ENCODE data around the gene IQCM.
"Not testable (repeated sequence)": the region's sequence is repeated elsewhere in the genome, so short reads cannot be mapped to it uniquely, and the experiment has no call there.

IQCM gene

DNA sequence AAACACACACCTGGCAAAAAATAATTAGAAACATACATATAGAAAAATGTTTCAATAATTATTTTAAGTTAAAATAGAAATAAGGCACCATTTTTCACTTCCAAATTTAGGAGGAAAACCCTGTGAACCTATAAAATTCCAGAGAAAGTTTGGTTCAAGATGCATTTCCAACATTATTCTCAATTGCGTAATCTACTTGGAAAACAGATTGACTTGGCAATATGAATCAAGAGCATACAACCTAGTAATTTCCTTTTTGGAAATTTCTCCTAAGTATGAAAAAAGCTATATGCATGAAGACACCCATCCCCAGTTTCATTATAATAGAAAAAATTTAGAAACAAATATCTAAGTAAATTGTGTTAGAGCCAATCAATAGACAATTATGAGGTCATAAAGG lies 242.9 kb downstream of the IQCM start:
- DNase-seq: no peak

DNA sequence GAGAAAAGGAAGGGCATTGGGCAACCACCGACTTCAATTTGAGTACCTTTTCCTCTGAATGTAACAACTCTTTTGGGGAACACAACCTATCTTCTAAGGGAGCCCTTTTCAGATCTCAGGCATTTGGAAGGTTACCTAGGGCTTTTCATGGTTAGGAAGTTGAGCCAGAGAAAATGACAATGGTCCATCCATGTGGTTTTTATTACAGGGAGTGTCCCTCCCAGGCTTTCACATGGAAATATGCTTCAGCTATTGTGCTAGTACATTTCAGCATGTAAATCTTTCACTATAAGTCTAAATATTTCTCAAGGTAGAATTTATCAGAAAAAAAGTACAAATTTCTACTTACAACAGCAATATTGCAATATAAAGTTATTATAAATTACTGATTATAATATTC lies 259.8 kb downstream of the IQCM start:
- no peak for DNase-seq

- peak in 1 of 51 donors; percentile 29 for DNase-seq
Measured at GRCh38 chr4:149555146-149555545, 260.5 kb downstream of the IQCM start.

DNA sequence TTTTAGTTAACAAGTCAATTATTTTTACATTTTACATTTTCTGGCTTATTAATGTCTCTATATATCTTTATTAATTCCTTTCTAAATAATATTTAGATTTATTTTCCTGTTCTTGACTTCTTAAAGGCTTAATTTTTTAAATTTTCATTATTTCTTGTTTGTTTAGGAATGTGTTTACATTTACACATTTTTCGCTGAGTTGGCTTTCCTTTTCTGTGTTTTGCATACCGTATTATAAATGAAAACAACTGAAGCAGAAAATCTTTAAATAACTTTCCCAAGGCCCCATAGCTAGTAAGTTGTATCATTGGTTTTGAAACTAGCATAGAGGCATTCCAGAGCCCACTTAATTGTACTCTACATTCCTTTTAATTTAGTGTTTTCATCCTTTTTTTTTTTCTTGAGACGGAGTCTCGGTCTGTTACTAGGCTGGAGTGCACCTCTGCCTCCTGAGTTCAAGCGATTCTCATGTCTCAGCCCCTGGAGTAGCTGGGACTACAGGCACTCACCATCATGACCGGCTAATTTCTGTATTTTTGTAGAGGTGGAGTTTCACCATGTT lies 261.6 kb downstream of the IQCM start:
- DNase-seq: no peak

- DNase-seq: no peak
Measured at GRCh38 chr4:149552601-149553000, 263.0 kb downstream of the IQCM start.

DNA sequence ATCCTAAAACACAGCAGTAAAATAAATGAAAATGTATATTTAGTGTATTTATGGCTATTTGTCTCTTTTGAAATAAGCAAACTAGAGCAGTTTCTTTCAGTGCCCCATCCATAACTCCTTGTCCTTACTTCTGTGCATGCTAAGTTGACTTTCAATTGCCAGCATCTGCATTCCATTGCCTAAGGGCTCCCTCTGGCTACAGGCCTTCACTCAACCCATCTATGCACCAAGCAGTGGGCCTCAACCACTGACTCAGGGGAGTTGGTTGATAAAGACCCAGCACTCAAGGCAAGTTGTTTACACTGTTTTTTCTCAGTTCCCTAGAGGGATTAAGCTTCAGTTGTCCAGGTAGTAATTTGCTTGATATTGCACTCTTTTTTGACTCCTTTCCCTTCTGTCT lies 265.7 kb downstream of the IQCM start:
- peak in 6 of 51 donors; percentile 1 to 18 (median 4) for DNase-seq

DNA sequence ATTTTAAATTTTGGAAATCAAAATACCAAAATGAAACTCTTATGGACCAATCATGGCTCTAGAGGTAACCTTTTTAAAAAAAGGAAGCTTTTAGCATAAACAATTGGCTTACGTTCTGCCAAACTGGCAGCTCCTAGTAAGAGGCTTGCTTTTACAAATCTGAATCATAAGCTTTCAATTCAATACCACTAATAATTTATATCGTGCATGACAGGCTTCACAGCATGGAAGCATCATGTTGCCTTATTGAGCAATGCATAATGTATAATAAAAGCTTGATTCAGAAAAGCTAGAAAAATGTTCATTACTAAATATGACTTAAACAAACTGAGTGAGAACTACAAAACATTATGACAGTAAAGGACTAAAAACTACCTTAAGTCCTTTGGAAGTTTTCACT lies 280.9 kb downstream of the IQCM start:
- no peak for DNase-seq

- no peak for DNase-seq
Measured at GRCh38 chr4:149531861-149532260, 283.8 kb downstream of the IQCM start.

GRCh38 chr4:149523039-149523438 lies 292.6 kb downstream of the IQCM start:
- DNase-seq: no peak

GRCh38 chr4:149521611-149522425 lies 293.8 kb downstream of the IQCM start:
- DNase-seq: no peak

- no peak for DNase-seq
Measured at GRCh38 chr4:149518471-149518870, 297.2 kb downstream of the IQCM start.

- DNase-seq: no peak
Measured at GRCh38 chr4:149513081-149513480, 302.6 kb downstream of the IQCM start.

DNA sequence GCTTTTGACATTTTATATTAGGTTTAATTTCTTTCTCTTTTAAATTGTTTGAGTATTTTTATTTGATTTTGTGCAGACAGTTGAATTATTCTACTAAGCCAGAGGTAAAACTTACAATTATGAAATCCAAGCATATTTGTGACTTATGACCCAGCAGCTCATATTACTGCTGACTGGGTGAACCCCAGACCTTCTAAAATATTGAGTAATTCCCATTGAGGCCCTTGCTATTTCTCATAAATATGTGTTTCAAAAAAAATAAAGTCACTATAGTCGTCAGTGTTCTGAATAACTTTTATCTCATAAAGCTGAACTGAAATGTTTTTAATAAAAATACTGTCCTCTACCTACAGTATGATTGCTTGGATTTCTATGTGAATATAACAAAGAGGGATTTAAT lies 303.1 kb downstream of the IQCM start:
- no peak for DNase-seq

- no peak for DNase-seq
Measured at GRCh38 chr4:149511558-149512298, 303.9 kb downstream of the IQCM start.

DNA sequence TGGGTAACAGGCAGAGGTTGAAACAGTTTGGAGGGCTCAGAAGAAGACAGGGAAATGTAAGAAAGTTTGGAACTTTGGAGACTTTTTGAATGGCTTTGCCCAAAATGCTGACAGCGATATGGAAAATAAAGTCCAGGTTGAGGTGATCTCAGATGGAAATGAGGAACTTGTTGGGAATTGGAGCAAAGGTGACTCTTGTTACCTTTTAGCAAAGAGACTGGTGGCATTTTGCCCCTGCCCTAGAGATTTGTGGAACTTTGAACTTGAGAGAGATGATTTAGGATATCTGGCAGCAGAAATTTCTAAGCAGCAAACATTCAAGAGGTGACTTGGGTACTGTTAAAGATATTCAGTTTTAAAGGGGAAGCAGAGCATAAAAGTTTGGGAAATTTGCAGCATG lies 308.3 kb downstream of the IQCM start:
- DNase-seq: not testable (repeated sequence)

- DNase-seq: no peak
Measured at GRCh38 chr4:149500806-149501205, 314.8 kb downstream of the IQCM start.

GRCh38 chr4:149499726-149500125 lies 315.9 kb downstream of the IQCM start:
- no peak for DNase-seq

DNA sequence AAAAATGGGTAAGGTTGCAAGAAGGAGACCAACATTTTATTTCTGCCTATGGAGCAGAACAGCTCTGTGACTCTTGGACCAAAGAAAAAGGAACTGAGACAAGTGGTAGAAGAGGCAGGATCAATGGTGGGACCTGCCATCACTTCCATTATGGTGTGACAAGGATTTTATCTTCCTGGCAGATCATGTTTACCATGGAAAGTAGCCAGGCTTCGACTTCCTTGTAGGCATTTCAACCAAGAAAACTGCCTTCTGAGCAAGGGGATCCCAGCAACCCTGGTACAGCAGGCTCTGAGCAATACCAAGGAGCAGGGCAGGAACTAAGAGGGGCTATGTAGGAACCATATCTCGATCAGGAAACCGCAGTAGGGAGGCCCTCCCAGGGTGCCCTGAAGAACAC lies 317.4 kb downstream of the IQCM start:
- DNase-seq: no peak

- DNase-seq: no peak
Measured at GRCh38 chr4:149493492-149493891, 322.2 kb downstream of the IQCM start.

- no peak for DNase-seq
Measured at GRCh38 chr4:149489321-149489720, 326.3 kb downstream of the IQCM start.

DNA sequence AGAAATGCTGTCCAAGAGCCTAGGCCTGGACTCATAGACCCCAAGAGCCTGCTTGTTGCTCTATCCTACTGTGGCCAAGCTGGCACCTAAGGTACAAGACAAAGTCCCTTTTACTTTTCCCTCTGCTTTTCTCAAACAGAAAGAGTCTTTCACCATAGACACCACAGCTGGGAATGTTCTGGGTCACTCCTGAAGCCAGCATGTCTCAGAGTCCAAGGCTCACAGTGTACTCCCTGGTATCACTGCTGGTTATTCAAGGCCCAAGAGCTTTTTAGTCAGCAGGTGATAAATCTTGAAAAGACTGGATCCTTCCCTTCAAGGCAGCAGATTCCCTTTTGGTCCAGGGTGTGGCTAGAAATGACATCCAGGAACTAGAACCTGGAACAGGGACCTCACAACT lies 328.8 kb downstream of the IQCM start:
- no peak for DNase-seq

GRCh38 chr4:149468669-149469068 lies 347.0 kb downstream of the IQCM start:
- DNase-seq: not testable (repeated sequence)

DNA sequence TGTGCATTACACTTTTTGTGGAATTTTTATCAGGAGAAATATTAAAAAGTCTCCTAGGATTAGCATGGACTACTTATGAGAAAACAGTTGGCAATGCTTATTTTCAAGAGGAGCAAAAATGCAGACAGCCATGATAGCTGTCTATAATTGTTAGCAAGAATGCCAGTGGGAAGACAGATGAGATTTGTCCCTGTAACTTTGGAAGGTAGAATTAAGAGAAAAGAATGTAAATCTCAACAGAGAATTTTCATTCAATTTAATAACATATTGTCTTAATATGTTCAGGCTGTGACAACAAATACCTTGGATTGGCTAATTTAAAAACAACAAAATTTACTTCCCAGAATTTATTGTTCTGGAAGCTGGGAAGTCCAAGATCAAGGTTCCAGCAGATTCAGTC lies 349.2 kb downstream of the IQCM start:
- DNase-seq: no peak

Measured in hypothalamus (tissue), 51 donors.